ENCODE results near the gene DNMT3A. TPM values are rescaled to one million over a fixed set of nuclear protein-coding genes. Genes with fewer than 3 reads are reported as not detected.

DNMT3A gene
- total RNA-seq, 1 experiment from 2014 or later: 215 TPM

DNA sequence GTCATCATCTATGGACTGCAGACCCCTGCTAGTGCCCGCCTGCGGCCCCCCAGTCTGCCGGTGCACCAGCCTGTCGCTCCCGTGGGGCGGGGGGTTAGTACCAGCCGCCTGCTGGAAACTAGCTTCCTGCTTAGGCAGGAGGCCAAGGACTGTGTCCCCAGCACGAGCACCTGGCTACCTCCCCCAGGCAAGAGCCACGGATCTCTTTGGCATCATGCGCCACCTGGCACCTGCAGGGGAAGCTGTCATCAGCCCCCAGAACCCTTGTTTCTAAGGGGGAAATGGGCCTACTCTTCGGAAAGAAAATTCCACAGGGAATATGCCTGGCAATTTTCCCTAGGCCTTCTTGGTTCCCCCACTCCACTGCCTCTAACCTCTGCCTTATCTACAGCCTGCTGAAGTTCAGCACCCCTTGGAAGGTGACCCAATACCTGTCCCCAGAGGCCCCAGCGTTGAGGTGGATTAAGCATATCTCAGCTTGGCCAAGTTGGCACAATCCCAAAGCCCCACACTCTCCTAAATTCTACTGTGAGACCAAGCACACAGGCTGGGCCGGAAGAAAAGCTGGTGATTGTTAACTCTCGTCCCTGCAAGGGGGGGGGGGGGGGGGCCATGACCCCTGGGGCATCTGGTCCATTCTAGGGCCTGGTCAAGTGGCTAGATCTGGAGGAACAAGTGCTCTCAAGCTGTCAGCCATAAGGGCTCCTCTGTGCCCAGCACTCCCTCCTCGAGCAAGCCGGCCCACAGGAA, 111.4 kb downstream of the DNMT3A start:
- no peaks in the 10 kb centered on the region for H4K20me1 ChIP-seq (ENCODE audit: control insufficient read depth, insufficient read depth, insufficient read length)
- H3K27ac ChIP-seq (ENCODE audit: insufficient read length, low read depth, low read length): no peak overlapping the region
- no peak overlapping the region for H2AK5ac ChIP-seq (ENCODE audit: insufficient read length, low read length)
- no peak overlapping the region for H2BK20ac ChIP-seq (ENCODE audit: low read depth, low read length, poor library complexity, severe bottlenecking)
- peak overlapping the region in 1 of 3 experiments; percentile 73; a peak in 2 of 7 replicates for H3K27ac Mint-ChIP-seq
- no peaks in the 10 kb centered on the region for H3K23me2 ChIP-seq (ENCODE audit: insufficient read length, low read depth, low read length, poor library complexity, severe bottlenecking)
- no peak overlapping the region for H2AFZ ChIP-seq (ENCODE audit: low read length)
- no peak overlapping the region for H2BK5ac ChIP-seq (ENCODE audit: insufficient read length, low read length)
- H2BK15ac ChIP-seq (ENCODE audit: low read depth, low read length): no peak overlapping the region
- no peak overlapping the region; the same call in 1 of the 2 replicates for H3K14ac ChIP-seq (ENCODE audit: insufficient read depth, low read length)
- H3K4ac ChIP-seq (ENCODE audit: low read depth, low read length): no peak overlapping the region
- peaks cover 31 to 39% of the 10 kb centered on the region in 2 experiments for H3K4me1 Mint-ChIP-seq
- H3K9me3 ChIP-seq (ENCODE audit: control insufficient read depth, low read depth, low read length): no peaks in the 10 kb centered on the region
- no peak overlapping the region for H4K8ac ChIP-seq (replicated peaks; ENCODE audit: insufficient read length, low read depth, low read length)
- no peak overlapping the region for H2BK120ac ChIP-seq (ENCODE audit: low read depth, low read length, poor library complexity, severe bottlenecking)
- H3K18ac ChIP-seq (ENCODE audit: insufficient read length, low read depth, low read length): no peak overlapping the region
- H3K36me3 Mint-ChIP-seq (ENCODE audit: insufficient read depth in 1 of 3, low read depth in 3 of 3): peaks cover 20 to 47% (median 35%) of the 10 kb centered on the region in 3 experiments; a peak in 6 of 7 replicates
- H2BK12ac ChIP-seq (ENCODE audit: insufficient read length, low read depth, low read length): no peak overlapping the region
- H3K9ac ChIP-seq (ENCODE audit: extremely low read depth, insufficient read length, low read length): no peak overlapping the region
- peaks cover 3% of the 10 kb centered on the region; the same call in 1 of the 2 replicates for H3K4me1 ChIP-seq (ENCODE audit: insufficient read depth, low read length)
- no peaks in the 10 kb centered on the region; a peak in 1 of 5 replicates for H3K9me3 Mint-ChIP-seq
- WGBS (ENCODE audit: extremely low coverage, insufficient read length, low lambda C conversion rate): no CpG with 5 or more reads among the region's 16 CpGs
- TF ChIP-seq, protein P1, sequence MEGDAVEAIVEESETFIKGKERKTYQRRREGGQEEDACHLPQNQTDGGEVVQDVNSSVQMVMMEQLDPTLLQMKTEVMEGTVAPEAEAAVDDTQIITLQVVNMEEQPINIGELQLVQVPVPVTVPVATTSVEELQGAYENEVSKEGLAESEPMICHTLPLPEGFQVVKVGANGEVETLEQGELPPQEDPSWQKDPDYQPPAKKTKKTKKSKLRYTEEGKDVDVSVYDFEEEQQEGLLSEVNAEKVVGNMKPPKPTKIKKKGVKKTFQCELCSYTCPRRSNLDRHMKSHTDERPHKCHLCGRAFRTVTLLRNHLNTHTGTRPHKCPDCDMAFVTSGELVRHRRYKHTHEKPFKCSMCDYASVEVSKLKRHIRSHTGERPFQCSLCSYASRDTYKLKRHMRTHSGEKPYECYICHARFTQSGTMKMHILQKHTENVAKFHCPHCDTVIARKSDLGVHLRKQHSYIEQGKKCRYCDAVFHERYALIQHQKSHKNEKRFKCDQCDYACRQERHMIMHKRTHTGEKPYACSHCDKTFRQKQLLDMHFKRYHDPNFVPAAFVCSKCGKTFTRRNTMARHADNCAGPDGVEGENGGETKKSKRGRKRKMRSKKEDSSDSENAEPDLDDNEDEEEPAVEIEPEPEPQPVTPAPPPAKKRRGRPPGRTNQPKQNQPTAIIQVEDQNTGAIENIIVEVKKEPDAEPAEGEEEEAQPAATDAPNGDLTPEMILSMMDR (conservative IDR thresholded peaks at IDR 0.05): no peak
- H3T11ph ChIP-seq (ENCODE audit: low read length): no peak overlapping the region
- no peaks in the 10 kb centered on the region for H3K27me3 ChIP-seq (ENCODE audit: insufficient read depth, low read length)
- no peak for DNase-seq
- no peak overlapping the region for H4K91ac ChIP-seq (ENCODE audit: insufficient read length, low read depth, low read length)
- no peaks in the 10 kb centered on the region for H3K79me1 ChIP-seq (ENCODE audit: insufficient read depth, low read depth, low read length, poor library complexity, severe bottlenecking)
- no peak overlapping the region for H3K56ac ChIP-seq (ENCODE audit: insufficient read length, low read depth, low read length)
- H3K4me3 Mint-ChIP-seq: 0 out of 5 replicates have a peak overlapping the region, but pooled peaks of 1 of the 2 experiments have one; percentile 29
- H3K27me3 Mint-ChIP-seq (ENCODE audit: low read depth): no peaks in the 10 kb centered on the region
- H3K23ac ChIP-seq (ENCODE audit: insufficient read length, low read depth, low read length): no peak overlapping the region
- H3K4me2 ChIP-seq (ENCODE audit: insufficient read depth, insufficient read length, low read length): no peak overlapping the region
- no peak overlapping the region for H4K5ac ChIP-seq (ENCODE audit: insufficient read length, low read depth, low read length)
- H3K79me2 ChIP-seq (ENCODE audit: insufficient read depth, low read length): no peaks in the 10 kb centered on the region; the same call in 1 of the 2 replicates

Measured in H9 (cell line).